Measurements from ENCODE around the gene DARS1. TPM values are rescaled to one million over a fixed set of nuclear protein-coding genes. Genes with fewer than 3 reads are reported as not detected.

Gene DARS1
- total RNA-seq, 2 donors from 2014 or later: 54.9 to 57.2 TPM

DNA sequence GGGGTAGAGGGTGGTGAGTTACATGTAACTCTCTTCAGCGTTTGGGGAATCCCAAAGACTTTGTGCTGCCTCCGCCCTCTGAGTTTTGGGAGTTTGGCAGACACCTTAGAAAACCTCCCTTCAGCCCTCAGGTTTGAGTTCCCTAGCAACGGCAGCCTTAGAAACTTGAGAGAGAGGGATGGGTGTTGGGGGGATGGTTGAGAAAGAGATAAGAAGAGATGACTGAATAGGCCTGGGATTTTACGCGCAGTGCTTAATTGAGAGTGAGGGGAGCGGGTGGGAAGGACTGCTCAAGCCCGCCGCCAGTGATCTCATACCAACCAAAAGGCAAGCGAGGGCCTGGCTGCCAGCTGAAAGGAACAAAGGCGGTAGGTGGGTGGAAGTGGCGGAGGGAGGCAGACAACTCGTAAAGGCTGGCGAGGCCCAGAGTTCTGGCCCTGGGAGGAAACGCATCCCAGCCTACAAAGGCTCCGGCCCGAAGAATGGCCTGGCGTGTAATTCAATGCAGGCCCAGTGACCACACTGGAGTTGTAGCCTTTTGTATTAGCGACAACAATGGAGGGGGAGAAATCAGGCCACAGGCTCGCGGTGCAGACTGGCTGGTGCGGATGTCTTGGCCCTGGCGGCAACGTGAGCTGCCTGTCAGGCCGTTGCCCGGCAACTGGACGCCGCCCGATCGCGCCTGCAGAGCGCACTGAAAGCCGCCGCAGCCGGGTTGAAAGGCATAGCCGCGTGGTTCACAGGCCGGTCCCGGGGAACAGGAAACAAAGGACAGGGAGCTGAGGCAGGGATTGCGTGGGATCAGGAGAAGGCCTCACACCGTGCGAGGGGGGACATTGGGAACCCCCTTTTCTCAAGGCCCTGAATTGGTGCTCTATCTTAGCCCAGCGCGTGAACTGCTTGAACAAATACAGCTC is 39.9 kb upstream of the DARS1 start:
- Histone ChIP-seq H3K36me3 (no peaks in the 10 kb centered on the region), H3K4me3 (no peak overlapping the region), H3K4me1 (replicated peaks) (no peaks in the 10 kb centered on the region), H3K27me3 (replicated peaks; ENCODE audit: insufficient read depth) (no peaks in the 10 kb centered on the region), H3K27ac (no peak overlapping the region), H3K9me3 (no peaks in the 10 kb centered on the region)
- DNase-seq (ENCODE audit: low spot score): peak; percentile 74
- 23% methylated on average over 41 of the region's 43 CpGs for WGBS
- TF ChIP-seq POLR2AphosphoS5 (IDR thresholded peaks at IDR 0.05) (peak; percentile 40), POLR2A (IDR thresholded peaks at IDR 0.05) (no peak)
- TF ChIP-seq, protein P1, sequence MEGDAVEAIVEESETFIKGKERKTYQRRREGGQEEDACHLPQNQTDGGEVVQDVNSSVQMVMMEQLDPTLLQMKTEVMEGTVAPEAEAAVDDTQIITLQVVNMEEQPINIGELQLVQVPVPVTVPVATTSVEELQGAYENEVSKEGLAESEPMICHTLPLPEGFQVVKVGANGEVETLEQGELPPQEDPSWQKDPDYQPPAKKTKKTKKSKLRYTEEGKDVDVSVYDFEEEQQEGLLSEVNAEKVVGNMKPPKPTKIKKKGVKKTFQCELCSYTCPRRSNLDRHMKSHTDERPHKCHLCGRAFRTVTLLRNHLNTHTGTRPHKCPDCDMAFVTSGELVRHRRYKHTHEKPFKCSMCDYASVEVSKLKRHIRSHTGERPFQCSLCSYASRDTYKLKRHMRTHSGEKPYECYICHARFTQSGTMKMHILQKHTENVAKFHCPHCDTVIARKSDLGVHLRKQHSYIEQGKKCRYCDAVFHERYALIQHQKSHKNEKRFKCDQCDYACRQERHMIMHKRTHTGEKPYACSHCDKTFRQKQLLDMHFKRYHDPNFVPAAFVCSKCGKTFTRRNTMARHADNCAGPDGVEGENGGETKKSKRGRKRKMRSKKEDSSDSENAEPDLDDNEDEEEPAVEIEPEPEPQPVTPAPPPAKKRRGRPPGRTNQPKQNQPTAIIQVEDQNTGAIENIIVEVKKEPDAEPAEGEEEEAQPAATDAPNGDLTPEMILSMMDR (IDR thresholded peaks at IDR 0.05): peak in 1 of 4 experiments; percentile 10
- intact Hi-C loops (cut with DNase I): no loop called here

DNA sequence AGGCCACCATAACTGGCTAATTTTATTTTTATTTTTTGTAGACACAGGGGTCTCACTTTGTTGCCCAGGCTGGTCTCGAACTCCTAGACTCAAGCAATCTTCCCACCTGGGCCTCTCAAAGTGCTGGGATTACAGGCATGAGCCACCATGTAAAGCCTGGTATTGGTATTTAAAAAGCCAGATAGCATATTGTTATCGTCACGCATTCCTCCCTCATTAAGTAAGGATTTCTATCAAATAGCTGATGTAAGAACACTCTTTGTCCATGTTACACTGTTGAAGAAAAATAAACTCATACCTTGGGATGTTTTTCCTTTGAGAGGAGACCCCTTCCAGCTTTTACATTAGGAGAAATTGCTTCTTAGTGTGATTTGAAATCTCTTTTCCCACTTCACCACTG is 39.2 kb upstream of the DARS1 start:
- Histone ChIP-seq H3K27me3 (replicated peaks; ENCODE audit: insufficient read depth) (no peaks in the 10 kb centered on the region), H3K27ac (no peak overlapping the region), H3K4me3 (no peak overlapping the region), H3K9me3 (no peaks in the 10 kb centered on the region), H3K36me3 (no peaks in the 10 kb centered on the region), H3K4me1 (replicated peaks) (no peaks in the 10 kb centered on the region)
- WGBS: 94% methylated on average over 3 of the region's 3 CpGs
- intact Hi-C loops (cut with DNase I): no loop called here
- TF ChIP-seq, protein P1 (IDR thresholded peaks at IDR 0.05): no peak
- TF ChIP-seq POLR2AphosphoS5 (IDR thresholded peaks at IDR 0.05): no peak
- no peak for TF ChIP-seq POLR2A (IDR thresholded peaks at IDR 0.05)
- DNase-seq (ENCODE audit: low spot score): no peak

DNA sequence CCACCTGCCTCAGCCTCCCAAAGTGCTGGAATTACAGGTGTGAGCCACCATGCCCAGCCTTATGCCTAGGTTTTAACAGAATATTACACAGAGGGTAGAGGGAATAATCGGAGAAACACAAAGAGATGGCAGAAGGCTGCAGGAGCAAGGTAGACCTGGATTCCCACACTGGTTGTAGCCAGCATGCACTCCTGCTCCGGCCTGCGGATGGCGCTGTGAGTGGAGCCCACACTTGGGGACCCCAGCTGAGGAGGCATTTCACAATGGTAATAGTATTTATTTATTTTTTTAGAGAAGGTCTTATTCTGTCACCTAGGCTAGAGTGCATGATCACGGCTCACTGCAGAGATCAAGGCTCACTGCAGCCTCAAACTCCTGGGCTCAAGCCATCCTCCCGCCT is 38.8 kb upstream of the DARS1 start:
- Histone ChIP-seq H3K4me3 (no peak overlapping the region), H3K36me3 (no peaks in the 10 kb centered on the region), H3K27ac (no peak overlapping the region), H3K4me1 (replicated peaks) (no peaks in the 10 kb centered on the region), H3K27me3 (replicated peaks; ENCODE audit: insufficient read depth) (no peaks in the 10 kb centered on the region), H3K9me3 (no peaks in the 10 kb centered on the region)
- TF ChIP-seq, protein P1 (IDR thresholded peaks at IDR 0.05): no peak
- TF ChIP-seq POLR2AphosphoS5 (IDR thresholded peaks at IDR 0.05): no peak
- no peak for TF ChIP-seq POLR2A (IDR thresholded peaks at IDR 0.05)
- no peak for DNase-seq (ENCODE audit: low spot score)
- WGBS: 95% methylated on average over 6 of the region's 6 CpGs
- intact Hi-C loops (cut with DNase I): no loop called here

DNA sequence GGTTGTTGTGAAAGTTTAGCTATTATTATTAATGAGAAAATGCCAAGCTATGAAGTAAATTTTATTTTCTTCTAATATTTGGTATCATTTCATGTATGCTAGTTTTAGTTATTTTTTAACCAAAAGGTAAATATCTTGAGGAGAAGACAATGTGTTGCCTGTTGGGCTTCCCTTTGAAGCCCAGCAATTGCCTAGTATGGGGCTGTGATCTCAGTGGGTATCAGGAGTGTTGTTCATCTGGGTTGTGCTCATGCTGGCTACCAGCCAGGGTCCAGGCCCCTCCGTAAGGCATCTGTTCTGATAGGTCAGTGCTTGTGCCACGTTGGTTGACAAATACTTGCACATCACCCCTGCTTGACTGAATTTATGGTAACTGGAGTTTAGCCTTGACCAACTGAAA is 38.0 kb upstream of the DARS1 start:
- WGBS: 93% methylated on average over 2 of the region's 2 CpGs
- TF ChIP-seq POLR2A (IDR thresholded peaks at IDR 0.05) (no peak), POLR2AphosphoS5 (IDR thresholded peaks at IDR 0.05) (no peak)
- TF ChIP-seq, protein P1 (IDR thresholded peaks at IDR 0.05): no peak
- Histone ChIP-seq H3K4me3 (no peak overlapping the region), H3K27ac (no peak overlapping the region), H3K9me3 (no peaks in the 10 kb centered on the region), H3K36me3 (no peaks in the 10 kb centered on the region), H3K27me3 (replicated peaks; ENCODE audit: insufficient read depth) (no peaks in the 10 kb centered on the region), H3K4me1 (replicated peaks) (no peaks in the 10 kb centered on the region)
- no peak for DNase-seq (ENCODE audit: low spot score)
- intact Hi-C loops (cut with DNase I): no loop called here
